Measurements from ENCODE around the gene SLC25A33.

- TF ChIP-seq, protein P1, sequence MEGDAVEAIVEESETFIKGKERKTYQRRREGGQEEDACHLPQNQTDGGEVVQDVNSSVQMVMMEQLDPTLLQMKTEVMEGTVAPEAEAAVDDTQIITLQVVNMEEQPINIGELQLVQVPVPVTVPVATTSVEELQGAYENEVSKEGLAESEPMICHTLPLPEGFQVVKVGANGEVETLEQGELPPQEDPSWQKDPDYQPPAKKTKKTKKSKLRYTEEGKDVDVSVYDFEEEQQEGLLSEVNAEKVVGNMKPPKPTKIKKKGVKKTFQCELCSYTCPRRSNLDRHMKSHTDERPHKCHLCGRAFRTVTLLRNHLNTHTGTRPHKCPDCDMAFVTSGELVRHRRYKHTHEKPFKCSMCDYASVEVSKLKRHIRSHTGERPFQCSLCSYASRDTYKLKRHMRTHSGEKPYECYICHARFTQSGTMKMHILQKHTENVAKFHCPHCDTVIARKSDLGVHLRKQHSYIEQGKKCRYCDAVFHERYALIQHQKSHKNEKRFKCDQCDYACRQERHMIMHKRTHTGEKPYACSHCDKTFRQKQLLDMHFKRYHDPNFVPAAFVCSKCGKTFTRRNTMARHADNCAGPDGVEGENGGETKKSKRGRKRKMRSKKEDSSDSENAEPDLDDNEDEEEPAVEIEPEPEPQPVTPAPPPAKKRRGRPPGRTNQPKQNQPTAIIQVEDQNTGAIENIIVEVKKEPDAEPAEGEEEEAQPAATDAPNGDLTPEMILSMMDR (IDR thresholded peaks at IDR 0.05; ENCODE audit: insufficient read depth, low read length, poor library complexity, severe bottlenecking): no peak
- TF ChIP-seq EZH2phosphoT487 (conservative IDR thresholded peaks at IDR 0.05; ENCODE audit: low read length): no peak
Measured at GRCh38 chr1:9510130-9510529, 29.1 kb upstream of the SLC25A33 start.

All from SU-DHL-6 (cell line).